Measurements from ENCODE around the gene MYLK2.

The MYLK2 gene

GRCh38 chr20:31853481-31853880, 34.3 kb downstream of the MYLK2 start:
- no peak for DNase-seq (ENCODE audit: low read depth in 3 of 3)

GRCh38 chr20:31856516-31856915, 37.4 kb downstream of the MYLK2 start:
- DNase-seq (ENCODE audit: low read depth in 3 of 3) = no peak

- no peak for DNase-seq (ENCODE audit: low read depth in 3 of 3)
These were observed 39.0 kb downstream of the MYLK2 start for GRCh38 chr20:31857861-31858759.

GRCh38 chr20:31858760-31859083, 39.6 kb downstream of the MYLK2 start:
- no peak for DNase-seq (ENCODE audit: low read depth in 3 of 3)

- no peak for DNase-seq (ENCODE audit: low read depth in 3 of 3)
These were observed 40.3 kb downstream of the MYLK2 start for GRCh38 chr20:31859266-31859997.

GRCh38 chr20:31859998-31860380, 40.8 kb downstream of the MYLK2 start:
- no peak for DNase-seq (ENCODE audit: low read depth in 3 of 3)

GRCh38 chr20:31860390-31861134, 41.4 kb downstream of the MYLK2 start:
- DNase-seq (ENCODE audit: low read depth in 3 of 3) = no peak

- no peak for DNase-seq (ENCODE audit: low read depth in 3 of 3)
These were observed 41.9 kb downstream of the MYLK2 start for GRCh38 chr20:31861135-31861384.

GRCh38 chr20:31861385-31862156, 42.4 kb downstream of the MYLK2 start:
- peak; percentile 25 to 50 (median 48) for DNase-seq (ENCODE audit: low read depth in 3 of 3)

GRCh38 chr20:31862157-31862470, 43.0 kb downstream of the MYLK2 start:
- no peak for DNase-seq (ENCODE audit: low read depth in 3 of 3)

GRCh38 chr20:31862506-31862905, 43.4 kb downstream of the MYLK2 start:
- no peak for DNase-seq (ENCODE audit: low read depth in 3 of 3)

- DNase-seq (ENCODE audit: low read depth in 3 of 3) = no peak
These were observed 44.3 kb downstream of the MYLK2 start for GRCh38 chr20:31863296-31864085.

- DNase-seq (ENCODE audit: low read depth in 3 of 3) = no peak
These were observed 45.6 kb downstream of the MYLK2 start for GRCh38 chr20:31864521-31865400.

GRCh38 chr20:31866221-31866620, 47.1 kb downstream of the MYLK2 start:
- DNase-seq (ENCODE audit: low read depth in 3 of 3) = no peak

GRCh38 chr20:31868853-31869672, 49.9 kb downstream of the MYLK2 start:
- DNase-seq (ENCODE audit: low read depth in 3 of 3) = no peak

GRCh38 chr20:31869673-31869941, 50.5 kb downstream of the MYLK2 start:
- DNase-seq (ENCODE audit: low read depth in 3 of 3) = no peak

GRCh38 chr20:31869942-31870725, 51.0 kb downstream of the MYLK2 start, which contains the start of the genes DUSP15 and TTLL9:
TSS of gene DUSP15 (minus strand) at chr20:31870527. CDS start at chr20:31870337, 190 bp downstream.
TSS of gene TTLL9 (plus strand) at chr20:31870634. CDS start at chr20:31871127, 493 bp downstream.
- no peak for DNase-seq (ENCODE audit: low read depth in 3 of 3)

- no peak for DNase-seq (ENCODE audit: low read depth in 3 of 3)
These were observed 51.8 kb downstream of the MYLK2 start for GRCh38 chr20:31870726-31871617.

All from stimulated activated CD4-positive, alpha-beta T cell treated with anti-CD3 and anti-CD28 coated beads, TNF-alpha, amount 100 ng/mL, for 48 hours (primary cell).